ENCODE data around the gene CYTH2. TPM values are rescaled to one million over a fixed set of nuclear protein-coding genes. Genes with fewer than 3 reads are reported as not detected.

Gene CYTH2
- total RNA-seq, 1 experiment from 2014 or later, result 103 TPM

DNA sequence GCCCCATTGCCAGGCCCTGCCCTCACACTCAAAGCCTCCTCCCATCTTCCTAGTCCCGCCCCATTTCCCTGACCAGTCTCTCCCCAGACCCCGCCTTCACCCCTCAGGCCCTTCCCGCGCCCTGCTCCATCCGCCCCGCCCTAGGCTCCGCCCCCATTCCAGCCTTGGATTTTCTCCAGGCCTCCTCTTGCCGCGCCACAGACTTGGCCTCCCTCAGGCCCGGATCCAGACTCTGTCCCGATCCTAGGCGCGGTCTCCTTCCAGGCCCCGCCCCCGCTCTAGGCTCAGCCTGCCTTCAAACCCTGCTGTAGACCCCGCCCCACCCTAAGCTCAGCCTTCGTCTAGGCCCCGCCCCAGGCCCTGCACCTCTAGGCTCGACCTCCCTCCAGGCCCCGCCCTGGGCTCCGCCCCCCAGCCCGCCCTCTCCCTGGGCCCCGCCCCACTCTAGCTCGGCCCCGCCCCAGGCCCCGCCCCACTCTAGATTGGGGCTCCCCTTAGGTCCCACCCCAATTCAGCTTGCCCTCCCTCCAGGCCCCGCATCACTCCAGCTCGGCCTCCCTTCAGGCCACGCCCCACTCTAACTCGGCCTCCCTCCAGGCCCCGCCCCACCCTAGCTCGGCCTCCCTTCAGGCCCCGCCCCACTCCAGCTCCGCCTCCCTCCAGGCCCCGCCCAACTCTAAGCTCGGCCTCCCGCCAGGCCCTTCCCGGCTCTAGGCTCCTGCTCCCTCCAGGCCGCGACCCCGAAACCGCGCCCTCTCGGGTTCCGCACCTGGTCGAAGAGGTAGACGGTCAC lies 24.0 kb downstream of the CYTH2 start:
- peaks cover 8% of the 10 kb centered on the region for H3K23me2 ChIP-seq (ENCODE audit: insufficient read length, low read depth, low read length, poor library complexity, severe bottlenecking)
- no peaks in the 10 kb centered on the region; the same call in 1 of the 2 replicates for H3K27me3 ChIP-seq (ENCODE audit: insufficient read depth, low read length)
- H3K4me1 Mint-ChIP-seq, result peaks cover 24 to 36% of the 10 kb centered on the region in 2 experiments
- peak; percentile 99 for DNase-seq
- no peak overlapping the region for H2BK120ac ChIP-seq (ENCODE audit: low read depth, low read length, poor library complexity, severe bottlenecking)
- H2BK12ac ChIP-seq (ENCODE audit: insufficient read length, low read depth, low read length), result no peak overlapping the region
- no peak overlapping the region for H4K5ac ChIP-seq (ENCODE audit: insufficient read length, low read depth, low read length)
- H3K79me1 ChIP-seq (ENCODE audit: insufficient read depth, low read depth, low read length, poor library complexity, severe bottlenecking), result no peaks in the 10 kb centered on the region
- no peak overlapping the region for H2BK5ac ChIP-seq (ENCODE audit: insufficient read length, low read length)
- peak overlapping the region; percentile 67 to 85 for H3K4me3 Mint-ChIP-seq
- TF ChIP-seq, protein P1, sequence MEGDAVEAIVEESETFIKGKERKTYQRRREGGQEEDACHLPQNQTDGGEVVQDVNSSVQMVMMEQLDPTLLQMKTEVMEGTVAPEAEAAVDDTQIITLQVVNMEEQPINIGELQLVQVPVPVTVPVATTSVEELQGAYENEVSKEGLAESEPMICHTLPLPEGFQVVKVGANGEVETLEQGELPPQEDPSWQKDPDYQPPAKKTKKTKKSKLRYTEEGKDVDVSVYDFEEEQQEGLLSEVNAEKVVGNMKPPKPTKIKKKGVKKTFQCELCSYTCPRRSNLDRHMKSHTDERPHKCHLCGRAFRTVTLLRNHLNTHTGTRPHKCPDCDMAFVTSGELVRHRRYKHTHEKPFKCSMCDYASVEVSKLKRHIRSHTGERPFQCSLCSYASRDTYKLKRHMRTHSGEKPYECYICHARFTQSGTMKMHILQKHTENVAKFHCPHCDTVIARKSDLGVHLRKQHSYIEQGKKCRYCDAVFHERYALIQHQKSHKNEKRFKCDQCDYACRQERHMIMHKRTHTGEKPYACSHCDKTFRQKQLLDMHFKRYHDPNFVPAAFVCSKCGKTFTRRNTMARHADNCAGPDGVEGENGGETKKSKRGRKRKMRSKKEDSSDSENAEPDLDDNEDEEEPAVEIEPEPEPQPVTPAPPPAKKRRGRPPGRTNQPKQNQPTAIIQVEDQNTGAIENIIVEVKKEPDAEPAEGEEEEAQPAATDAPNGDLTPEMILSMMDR (conservative IDR thresholded peaks at IDR 0.05), result no peak
- H3K4me1 ChIP-seq (ENCODE audit: insufficient read depth, low read length), result no peaks in the 10 kb centered on the region
- H3K9ac ChIP-seq (ENCODE audit: extremely low read depth, insufficient read length, low read length), result peak overlapping the region; percentile 57
- peak overlapping the region; percentile 94 to 99 (median 98); a peak in 6 of 7 replicates for H3K27ac Mint-ChIP-seq
- H3K4ac ChIP-seq (ENCODE audit: low read depth, low read length), result no peak overlapping the region
- H3K56ac ChIP-seq (ENCODE audit: insufficient read length, low read depth, low read length), result no peak overlapping the region
- H3K79me2 ChIP-seq (ENCODE audit: insufficient read depth, low read length), result no peaks in the 10 kb centered on the region
- H4K91ac ChIP-seq (ENCODE audit: insufficient read length, low read depth, low read length), result no peak overlapping the region
- peak overlapping the region; percentile 94 for H3K14ac ChIP-seq (ENCODE audit: insufficient read depth, low read length)
- no CpG with 5 or more reads among the region's 47 CpGs for WGBS (ENCODE audit: extremely low coverage, insufficient read length, low lambda C conversion rate)
- no peak overlapping the region; the same call in 1 of the 2 replicates for H2BK15ac ChIP-seq (ENCODE audit: low read depth, low read length)
- no peak overlapping the region for H3T11ph ChIP-seq (ENCODE audit: low read length)
- H3K23ac ChIP-seq (ENCODE audit: insufficient read length, low read depth, low read length), result no peak overlapping the region
- peaks cover 25% of the 10 kb centered on the region for H3K27me3 Mint-ChIP-seq (ENCODE audit: low read depth)
- H2AFZ ChIP-seq (ENCODE audit: low read length), result no peak overlapping the region
- no peaks in the 10 kb centered on the region for H3K9me3 ChIP-seq (ENCODE audit: control insufficient read depth, low read depth, low read length)
- peak overlapping the region; percentile 72 for H3K18ac ChIP-seq (ENCODE audit: insufficient read length, low read depth, low read length)
- H2AK5ac ChIP-seq (ENCODE audit: insufficient read length, low read length), result no peak overlapping the region
- H4K8ac ChIP-seq (replicated peaks; ENCODE audit: insufficient read length, low read depth, low read length), result no peak overlapping the region
- no peak overlapping the region for H3K27ac ChIP-seq (ENCODE audit: insufficient read length, low read depth, low read length)
- no peak overlapping the region for H2BK20ac ChIP-seq (ENCODE audit: low read depth, low read length, poor library complexity, severe bottlenecking)
- peaks cover 0 to 12% (median 0%) of the 10 kb centered on the region in 3 experiments; a peak in 4 of 7 replicates for H3K36me3 Mint-ChIP-seq (ENCODE audit: insufficient read depth in 1 of 3, low read depth in 3 of 3)
- H3K4me2 ChIP-seq (ENCODE audit: insufficient read depth, insufficient read length, low read length), result peak overlapping the region; percentile 49
- no peaks in the 10 kb centered on the region for H4K20me1 ChIP-seq (ENCODE audit: control insufficient read depth, insufficient read depth, insufficient read length)
- H3K9me3 Mint-ChIP-seq, result no peaks in the 10 kb centered on the region; a peak in 2 of 5 replicates
